VCaP (cell line): ENCODE measurements around the gene OSTN.

Experiments used
- H3K27ac ChIP-seq: fragments of 450-650 bp; 2 replicates; pipeline ENCODE4 v1.5.1; 2017
- TF ChIP-seq, protein P1 (sequence below): fragments of 450-650 bp; conservative IDR thresholded peaks from 2 replicates; pipeline ENCODE4 v1.5.1; 2017; ENCODE audit warnings: mild to moderate bottlenecking, moderate library complexity

The OSTN gene

DNA sequence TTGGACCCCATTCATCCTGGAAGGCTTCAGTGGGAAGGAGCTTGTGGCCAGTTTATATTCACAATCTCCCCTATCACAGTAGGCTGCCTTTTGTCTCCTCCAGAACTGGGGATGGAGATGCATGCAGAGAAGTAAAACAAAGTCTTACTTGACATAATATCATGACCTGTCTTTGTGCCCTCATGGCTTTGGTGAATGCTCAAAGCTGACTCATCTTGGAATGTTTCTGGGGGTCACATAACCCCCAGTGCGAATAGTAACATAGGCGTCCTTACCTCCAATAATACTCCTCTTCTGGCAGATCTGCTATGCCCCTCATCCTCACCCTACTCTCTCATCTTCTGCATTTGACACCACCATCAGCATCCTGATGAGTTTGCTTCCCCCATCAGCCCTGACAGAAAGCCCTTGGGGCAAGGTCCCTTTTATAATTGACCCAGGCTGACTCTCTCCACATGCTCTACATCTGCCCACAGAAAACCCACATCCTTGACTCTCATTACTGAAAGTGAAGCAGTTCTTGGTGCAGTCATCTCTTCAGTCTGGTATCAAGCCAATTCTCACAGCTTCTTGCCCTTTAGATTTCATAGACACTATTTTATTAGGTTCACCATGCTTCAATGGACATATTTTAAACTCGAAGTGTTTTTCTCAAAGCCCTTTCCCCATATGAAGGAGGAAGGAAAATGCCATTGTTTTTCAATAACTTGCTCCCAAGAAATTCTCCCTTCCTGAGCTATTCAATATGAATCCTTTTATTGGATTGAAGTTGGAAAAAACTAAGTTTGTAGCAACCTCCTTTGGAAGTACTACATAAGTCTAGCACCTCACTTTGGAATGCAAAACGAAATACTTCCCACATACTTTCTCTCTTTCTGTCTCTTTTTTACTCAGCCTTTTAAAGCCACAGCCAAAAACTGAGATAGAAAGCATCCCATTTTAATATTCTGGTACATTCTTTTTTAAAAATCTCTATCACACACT lies 36.6 kb downstream of the OSTN start:
- H3K27ac ChIP-seq, result no peak overlapping the region
- TF ChIP-seq, protein P1, sequence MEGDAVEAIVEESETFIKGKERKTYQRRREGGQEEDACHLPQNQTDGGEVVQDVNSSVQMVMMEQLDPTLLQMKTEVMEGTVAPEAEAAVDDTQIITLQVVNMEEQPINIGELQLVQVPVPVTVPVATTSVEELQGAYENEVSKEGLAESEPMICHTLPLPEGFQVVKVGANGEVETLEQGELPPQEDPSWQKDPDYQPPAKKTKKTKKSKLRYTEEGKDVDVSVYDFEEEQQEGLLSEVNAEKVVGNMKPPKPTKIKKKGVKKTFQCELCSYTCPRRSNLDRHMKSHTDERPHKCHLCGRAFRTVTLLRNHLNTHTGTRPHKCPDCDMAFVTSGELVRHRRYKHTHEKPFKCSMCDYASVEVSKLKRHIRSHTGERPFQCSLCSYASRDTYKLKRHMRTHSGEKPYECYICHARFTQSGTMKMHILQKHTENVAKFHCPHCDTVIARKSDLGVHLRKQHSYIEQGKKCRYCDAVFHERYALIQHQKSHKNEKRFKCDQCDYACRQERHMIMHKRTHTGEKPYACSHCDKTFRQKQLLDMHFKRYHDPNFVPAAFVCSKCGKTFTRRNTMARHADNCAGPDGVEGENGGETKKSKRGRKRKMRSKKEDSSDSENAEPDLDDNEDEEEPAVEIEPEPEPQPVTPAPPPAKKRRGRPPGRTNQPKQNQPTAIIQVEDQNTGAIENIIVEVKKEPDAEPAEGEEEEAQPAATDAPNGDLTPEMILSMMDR, result no peak

DNA sequence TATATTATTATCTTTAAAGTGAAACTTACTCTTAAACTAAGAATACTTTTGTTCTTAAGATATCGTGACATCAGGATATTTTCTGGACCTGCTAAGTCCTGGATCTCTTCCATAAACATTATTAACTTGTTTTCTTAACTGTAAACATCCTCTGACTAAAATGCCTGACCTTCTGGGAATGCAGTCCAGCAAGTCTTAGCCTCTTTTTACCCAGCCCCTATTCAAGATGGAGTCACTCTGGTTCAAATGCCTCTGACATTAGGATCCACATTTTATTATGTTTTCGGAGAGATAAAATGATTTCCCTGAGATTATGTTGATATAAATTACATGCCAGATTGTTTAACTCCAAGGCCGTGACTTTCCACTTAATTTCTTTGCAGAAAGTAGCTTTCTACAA lies 37.6 kb downstream of the OSTN start:
- no peak overlapping the region for H3K27ac ChIP-seq
- TF ChIP-seq, protein P1, result no peak

DNA sequence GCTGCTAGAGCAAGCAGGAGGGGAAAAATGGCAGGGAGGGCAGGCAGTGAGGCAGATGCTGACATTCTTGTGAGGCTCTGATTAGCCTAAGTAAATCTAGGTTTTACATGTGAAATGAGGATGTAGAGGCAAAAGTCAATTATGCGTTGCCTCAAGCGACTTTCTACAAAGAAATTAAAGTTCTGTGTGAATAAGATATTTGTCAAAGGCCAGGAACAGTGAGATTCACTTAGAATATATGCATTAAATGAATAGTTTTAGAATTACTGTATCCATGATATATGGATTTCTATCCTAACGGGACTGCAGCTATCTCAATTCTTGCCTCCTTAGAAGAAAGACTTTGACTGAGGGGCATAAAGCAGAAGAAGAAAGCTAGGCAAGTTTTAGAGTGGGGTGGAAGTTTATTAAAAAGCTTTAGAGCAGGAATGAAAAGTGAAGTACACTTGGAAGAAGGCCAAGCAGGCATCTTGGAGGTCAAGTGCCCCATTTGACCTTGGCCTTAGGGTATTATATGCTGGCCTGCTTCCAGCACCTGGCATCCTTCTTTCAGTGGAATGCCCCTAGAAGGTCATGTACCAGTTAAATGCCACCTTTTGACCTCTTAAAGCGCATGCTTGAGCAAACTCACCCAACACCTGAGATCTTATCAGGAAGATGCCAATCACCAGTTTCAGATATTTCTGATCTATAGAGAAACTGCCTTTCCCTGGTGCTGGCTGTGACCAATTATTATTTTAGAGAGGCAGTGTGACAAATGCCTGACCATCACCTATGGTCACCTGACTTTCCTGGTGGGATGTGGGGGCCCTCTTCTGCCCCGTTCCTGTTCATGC lies 38.2 kb downstream of the OSTN start:
- TF ChIP-seq, protein P1, result no peak
- peak overlapping the region; percentile 25; the same call in 1 of the 2 replicates for H3K27ac ChIP-seq

DNA sequence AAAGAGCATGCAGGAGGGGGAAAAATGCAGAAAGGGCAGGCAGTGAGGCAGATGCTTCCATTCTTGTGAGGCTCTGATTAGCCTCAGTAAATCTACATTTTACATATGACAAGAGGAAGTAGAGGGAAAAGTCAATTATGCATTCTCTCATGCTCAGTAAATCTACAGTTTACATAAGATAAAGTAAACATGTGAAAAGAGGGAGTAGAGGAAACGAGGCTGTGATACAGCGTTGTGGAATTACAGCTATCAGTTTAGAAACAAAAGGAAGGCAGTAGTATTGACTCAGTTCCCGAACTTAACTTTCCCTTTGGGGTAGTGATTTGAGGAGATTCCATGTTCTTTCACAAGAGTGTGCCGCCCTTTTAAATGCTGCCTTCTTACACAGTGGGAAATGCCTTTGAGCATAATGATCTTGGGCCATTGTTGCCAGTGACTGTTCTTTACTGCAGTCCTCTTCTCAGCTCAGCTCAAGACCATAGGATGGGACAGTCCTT lies 39.3 kb downstream of the OSTN start:
- H3K27ac ChIP-seq, result peak overlapping the region; percentile 25; the same call in 1 of the 2 replicates
- TF ChIP-seq, protein P1, result no peak

DNA sequence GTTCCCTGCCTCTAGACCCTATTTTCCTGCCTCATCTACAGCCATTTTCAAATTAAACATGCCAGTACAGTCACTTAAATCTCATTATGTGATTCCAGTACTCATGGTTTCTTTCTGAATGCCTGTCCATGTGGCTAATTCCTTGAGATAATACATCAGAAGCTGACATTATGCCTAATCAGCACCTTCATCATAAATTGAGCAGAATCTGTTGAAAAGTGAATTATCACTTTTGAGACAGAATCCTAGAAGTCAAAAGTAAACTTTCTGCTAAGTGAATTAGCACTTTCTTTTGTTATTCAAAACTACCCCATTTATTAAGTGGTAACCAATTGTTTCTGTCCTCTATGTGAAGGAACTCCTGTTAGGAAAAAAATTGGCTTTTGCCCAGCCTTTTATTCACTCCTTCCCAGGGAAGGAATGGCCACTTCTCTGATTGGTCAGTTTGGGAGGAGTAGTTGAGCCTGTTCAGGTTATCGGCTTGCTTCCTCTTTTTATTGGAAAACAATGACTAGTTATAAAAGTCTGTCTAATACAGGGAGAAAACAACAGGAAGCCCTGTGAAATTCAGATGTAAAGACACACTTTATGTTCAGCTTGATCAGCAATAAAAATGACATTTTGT lies 40.5 kb downstream of the OSTN start:
- TF ChIP-seq, protein P1, result no peak
- no peak overlapping the region for H3K27ac ChIP-seq

DNA sequence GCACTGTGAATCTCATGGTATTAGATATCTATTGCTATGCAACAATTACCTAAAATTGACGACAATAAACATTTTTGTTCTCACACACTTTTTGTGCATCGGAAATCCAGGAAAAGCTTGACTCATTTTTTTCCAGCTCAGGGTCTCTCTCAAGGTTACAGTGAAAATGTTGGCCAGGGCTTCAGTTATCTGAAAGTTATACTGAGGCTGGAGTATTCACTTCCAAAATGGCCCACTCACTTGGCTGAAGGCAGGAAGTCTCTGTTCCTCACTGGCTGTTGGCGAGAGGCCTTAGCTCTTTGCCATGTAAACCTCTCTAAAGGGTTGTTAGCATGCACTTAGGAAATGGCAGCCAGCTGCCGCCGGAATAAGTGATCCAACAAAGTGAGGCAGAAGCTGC lies 41.4 kb downstream of the OSTN start:
- H3K27ac ChIP-seq, result no peak overlapping the region
- TF ChIP-seq, protein P1, result no peak
